ENCODE data around the gene PSORS1C1. TPM values are rescaled to one million over a fixed set of nuclear protein-coding genes. Genes with fewer than 3 reads are reported as not detected.
A peak's percentile ranks its signal among the peaks of the same experiment; 100 is the strongest.
"Not testable (repeated sequence)": the region's sequence is repeated elsewhere in the genome, so short reads cannot be mapped to it uniquely, and the experiment has no call there.

The PSORS1C1 gene
- total RNA-seq, 1 donor from 2014 or later: 0.17 TPM

GRCh38 chr6:31158863-31159855 lies 44.6 kb downstream of the PSORS1C1 start:
- DNase-seq: peak; percentile 21

DNA sequence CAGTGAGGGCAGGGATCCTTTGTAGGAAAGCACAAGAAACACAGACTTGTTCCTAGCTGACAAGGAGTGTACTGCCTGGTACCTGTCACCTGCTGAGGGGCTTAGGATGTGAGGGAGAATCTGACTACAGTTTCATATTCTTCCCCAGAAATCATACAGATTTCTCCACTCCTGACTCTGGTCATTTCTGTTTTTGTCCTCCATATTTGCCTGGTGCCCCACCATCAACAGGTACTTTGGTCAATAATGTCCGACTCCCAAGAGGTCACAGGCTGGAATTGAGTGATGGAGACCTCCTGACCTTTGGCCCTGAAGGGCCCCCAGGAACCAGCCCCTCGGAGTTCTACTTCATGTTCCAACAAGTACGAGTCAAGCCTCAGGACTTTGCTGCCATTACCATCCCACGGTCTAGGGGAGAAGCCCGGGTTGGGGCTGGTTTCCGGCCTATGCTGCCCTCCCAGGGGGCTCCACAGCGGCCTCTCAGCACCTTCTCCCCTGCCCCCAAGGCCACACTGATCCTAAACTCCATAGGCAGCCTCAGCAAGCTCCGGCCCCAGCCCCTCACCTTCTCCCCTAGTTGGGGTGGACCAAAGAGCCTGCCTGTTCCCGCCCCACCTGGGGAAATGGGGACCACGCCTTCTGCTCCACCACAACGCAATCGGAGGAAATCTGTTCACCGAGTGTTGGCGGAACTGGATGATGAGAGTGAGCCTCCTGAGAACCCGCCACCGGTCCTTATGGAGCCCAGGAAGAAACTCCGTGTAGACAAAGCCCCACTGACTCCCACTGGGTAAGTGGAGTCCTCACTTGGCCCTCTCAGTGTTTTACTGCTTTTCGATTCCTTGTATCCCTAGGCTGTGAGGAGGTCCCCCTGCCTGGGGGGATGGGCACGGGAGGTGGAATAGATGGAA lies 46.9 kb downstream of the PSORS1C1 start:
- DNase-seq: no peak

DNA sequence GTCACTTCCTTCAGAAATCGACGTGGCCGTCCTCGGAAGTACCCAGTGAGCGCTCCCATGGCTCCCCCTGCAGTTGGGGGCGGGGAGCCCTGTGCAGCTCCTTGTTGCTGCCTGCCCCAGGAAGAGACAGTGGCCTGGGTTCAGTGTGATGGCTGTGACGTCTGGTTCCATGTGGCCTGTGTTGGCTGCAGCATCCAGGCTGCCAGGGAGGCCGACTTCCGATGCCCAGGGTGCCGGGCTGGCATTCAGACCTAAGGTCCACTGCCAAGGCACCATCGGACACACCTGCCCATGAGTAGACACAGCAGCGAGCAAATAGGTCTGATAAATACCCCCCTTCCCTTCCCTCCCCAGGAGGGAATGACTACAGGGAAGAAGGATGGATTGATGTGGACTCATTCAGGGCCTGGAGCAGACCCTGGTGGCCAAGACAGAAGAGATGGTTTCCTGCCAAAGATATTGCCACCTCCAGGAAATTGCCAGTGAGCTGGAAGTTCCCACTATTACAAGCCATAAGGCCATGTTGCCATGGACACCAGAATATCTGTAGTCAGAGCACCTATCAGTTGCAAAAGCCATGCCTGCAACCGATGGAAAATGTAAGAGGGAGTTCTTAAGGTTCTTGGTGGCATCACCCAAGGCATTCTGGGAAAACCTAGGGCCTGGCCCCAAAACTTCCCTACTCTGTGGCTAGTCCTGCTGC lies 48.0 kb downstream of the PSORS1C1 start:
- no peak for DNase-seq

- DNase-seq: no peak
Measured at GRCh38 chr6:31163922-31164321, 49.3 kb downstream of the PSORS1C1 start.

DNA sequence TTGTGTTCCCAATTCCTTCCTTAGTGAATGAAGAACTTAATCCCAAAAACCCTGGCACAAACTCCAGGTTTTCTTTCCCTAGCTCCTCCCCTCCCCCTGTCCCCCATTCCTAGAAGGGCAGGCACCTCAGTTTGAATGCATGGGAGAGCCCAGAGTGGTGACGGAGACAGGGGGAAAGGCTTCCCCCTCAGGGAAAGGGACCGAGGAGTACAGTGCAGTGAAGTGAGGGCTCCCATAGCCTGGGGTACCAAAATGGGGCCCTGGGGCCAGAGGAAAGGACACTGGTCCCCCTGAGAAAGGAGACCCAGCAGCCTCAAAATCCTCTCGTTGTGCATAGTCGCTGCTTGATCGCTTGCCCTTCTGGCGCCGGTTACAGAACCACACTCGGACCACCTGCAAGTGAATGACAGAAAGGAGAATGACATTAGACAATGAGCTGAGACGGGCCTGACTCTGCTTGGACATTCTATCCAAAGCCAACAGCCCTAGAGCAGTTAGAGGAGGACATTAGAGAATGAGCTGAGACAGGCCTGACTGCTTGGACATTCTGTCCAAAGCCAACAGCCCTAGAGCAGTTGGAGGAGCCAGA lies 50.0 kb downstream of the PSORS1C1 start:
- DNase-seq: not testable (repeated sequence)

DNA sequence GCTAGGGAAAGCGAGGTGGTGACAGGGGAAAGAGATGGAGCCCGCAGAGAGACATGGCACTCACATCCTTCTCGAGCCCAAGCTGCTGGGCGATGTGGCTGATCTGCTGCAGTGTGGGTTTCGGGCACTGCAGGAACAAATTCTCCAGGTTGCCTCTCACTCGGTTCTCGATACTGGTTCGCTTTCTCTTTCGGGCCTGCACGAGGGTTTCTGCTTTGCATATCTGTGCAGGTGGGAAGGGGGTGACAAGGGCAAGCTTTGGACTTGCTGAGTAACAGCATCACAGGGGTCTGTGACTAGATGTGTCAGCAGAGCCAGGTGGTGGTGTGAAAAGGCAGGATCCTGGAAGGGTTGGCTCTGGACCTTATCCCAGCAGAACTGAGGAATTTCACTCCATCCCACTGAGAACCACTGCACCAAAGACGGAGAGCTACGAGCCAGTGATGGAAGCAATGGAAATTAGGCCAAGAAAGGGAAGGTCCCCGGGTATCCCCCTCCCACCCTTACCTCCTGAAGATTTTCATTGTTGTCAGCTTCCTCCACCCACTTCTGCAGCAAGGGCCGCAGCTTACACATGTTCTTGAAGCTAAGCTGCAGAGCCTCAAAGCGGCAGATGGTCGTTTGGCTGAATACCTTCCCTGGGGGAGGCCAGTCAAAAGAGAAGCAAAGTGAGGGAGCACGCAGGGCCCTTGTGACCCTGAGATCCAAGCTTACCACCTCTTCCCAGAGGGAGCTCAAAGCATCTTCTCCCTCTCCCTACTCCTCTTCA lies 50.6 kb downstream of the PSORS1C1 start:
- DNase-seq: not testable (repeated sequence)

GRCh38 chr6:31165986-31166385 lies 51.4 kb downstream of the PSORS1C1 start:
- no peak for DNase-seq

DNA sequence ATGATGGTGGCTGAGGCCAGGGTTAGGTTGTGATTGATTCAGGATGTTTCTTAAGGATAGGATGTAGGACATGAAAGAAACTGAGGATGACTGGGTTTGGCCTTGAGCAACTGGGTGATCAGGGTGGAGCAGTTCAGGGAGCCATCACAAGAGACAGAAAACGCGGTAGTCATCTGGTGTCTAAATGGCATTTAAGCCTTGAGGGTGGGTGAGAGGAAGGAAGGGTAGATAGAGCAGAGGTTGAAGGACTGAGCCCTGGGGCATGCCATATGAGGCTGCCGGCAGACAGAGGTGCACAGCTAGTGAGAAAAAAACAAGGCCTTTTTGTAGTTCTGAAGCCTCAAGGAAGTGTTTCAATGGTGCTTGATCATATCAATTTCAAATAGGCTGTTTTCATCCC lies 54.0 kb downstream of the PSORS1C1 start:
- DNase-seq: no peak

DNA sequence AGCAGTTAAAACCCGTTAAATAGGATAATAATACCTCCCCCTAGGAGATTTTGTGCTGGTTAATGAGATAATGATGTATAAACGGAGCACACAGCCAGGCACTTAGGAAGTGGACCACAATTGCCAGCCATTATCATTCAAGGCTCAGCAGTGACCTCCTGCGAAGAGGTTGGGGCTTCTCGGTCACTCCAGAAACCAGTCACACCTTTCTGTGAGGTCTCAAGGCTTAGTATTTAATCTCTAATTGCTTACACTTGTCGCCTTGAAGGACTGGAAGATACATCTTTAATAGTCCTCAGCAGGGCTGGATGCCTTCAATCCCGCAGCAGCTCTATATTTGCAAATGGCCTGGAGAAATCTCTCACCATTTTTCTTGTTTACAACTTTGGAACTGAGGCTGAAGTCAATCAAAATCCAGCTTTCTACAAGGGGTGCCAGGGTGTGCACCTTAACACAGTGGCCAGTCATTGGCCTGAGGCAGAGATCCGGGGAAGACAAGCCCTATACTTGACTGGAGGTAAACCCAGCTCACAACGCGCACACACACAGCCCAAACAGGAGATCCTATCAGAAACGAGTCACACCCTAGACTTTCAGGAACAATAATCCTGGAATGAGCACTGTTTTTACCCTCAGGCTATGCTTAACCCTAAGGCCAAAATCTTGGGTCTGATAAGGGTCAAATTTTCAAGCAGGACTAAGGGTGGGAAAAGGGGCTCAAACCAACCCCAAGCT lies 54.7 kb downstream of the PSORS1C1 start:
- DNase-seq: no peak

- DNase-seq: not testable (repeated sequence)
Measured at GRCh38 chr6:31169858-31170599, 55.4 kb downstream of the PSORS1C1 start.

DNA sequence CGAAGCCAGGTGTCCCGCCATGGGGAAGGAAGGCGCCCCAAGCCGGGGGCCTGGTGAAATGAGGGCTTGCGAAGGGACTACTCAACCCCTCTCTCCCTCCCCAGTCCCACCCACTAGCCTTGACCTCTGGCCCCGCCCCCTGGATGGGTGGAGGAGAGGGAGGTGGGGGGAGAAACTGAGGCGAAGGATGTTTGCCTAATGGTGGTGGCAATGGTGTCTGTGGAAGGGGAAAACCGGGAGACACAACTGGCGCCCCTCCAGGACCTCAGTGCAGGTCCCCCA lies 55.9 kb downstream of the PSORS1C1 start, which contains the start of gene POU5F1:
Gene POU5F1, minus strand, starts transcription at position 83 of the 282 bp plus-strand sequence. Its CDS starts 62 bp downstream, at position 21.
- DNase-seq: no peak

DNA sequence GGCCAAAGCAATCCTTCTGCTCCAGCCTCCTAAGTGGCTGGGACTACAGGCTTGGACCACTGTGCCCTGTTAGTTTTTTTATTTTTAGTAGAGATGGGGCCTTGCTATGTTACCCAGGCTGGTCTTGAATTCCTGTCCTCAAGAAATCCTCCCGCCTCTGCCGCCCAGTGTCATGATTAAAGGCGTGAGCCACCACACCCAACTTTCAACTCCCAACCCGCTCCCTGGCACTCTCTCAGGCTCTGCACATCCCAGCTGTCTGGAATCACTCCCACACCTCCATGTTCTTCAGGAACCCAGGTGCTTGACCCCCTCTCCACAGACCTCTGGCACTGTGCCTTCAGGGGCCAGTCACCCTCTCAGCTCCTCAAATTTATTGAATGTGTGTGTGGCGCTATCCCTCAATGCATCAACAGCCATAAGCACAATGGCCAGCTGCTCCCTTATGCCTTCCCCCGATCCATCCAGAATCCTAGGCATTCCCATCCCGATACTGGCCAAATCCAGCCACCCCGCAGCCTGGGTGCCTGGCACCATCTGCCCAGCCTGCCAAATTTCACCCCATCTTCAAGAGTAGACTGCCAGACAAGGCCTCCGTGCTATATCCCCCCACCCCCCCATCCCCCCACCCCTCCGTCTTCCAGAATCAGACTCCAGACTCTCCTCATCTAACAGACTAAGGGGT lies 56.5 kb downstream of the PSORS1C1 start:
- no peak for DNase-seq

DNA sequence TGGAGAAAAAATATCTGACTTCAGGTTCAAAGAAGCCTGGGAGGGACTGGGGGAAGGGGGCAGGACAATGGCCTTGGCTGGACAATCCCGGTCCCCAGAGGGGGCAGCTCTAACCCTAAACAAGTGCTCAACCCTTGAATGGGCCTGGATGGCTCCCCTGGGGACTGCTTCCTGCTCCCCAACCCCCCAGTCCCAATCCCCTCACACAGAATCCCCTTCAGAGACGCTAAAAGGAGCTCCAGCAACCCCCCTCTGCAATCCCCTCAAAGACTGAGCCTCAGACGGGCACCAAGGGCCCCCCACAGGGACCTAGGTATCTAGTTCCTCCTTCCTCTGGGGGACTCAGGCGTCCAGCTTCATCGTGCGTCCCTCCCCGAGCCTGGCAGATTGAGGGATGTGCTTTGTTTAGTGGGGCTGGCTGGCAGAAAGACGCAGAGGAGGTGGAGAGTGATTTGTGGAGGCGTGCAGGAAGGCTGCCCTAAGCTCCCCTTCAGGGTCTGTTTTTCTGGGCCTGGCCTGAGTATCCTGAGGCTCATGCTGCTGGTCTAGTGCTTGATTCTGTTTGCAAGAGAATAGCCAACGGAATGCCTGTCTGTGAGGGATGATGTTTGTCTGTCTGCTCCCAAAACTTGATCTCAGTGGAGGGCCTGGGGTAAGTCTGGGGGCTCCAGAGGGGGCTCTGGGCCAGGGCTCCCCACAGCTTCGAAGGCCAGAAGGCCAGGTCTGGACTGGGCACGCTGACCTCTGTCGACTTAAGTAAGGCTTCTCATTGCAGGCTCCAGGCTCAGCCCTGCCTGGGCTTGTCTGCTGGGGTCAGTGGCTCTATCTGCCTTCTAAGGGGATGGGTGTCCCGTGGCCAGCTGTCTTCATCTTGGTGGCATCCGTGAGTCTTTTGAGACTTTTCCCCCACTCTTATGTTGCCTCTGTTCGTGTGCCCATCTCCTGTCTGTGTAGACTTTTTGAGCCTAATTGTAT lies 57.6 kb downstream of the PSORS1C1 start:
- DNase-seq: no peak

GRCh38 chr6:31172973-31173384 lies 58.4 kb downstream of the PSORS1C1 start:
- DNase-seq: no peak

DNA sequence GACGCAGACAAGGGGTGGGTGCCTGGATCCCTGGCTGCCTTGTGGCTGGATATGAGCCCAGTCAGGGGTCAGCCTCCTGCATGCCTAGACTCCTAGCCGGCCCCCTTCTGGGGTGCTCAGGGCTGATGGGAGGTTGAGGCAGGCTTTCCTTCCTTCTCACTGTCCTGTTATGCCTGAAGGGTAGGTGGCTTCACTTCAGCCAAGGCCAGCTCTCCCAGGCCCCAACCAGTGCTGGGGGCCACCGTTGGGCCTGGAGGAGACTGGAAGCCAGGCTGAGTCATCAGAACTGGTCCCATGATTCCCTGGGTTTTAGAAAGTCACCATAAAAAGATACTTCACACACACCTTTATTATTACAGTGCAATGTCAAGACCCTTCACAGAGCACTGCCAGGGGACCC lies 58.8 kb downstream of the PSORS1C1 start:
- no peak for DNase-seq

- DNase-seq: no peak
Measured at GRCh38 chr6:31174378-31174777, 59.8 kb downstream of the PSORS1C1 start.

GRCh38 chr6:31175971-31176370 lies 61.4 kb downstream of the PSORS1C1 start:
- no peak for DNase-seq
